ENCODE results near the gene DNAH2. TPM values are rescaled to one million over a fixed set of nuclear protein-coding genes. Genes with fewer than 3 reads are reported as not detected.
A peak's percentile ranks its signal among the peaks of the same experiment; 100 is the strongest.

DNAH2 gene
- total and polyA plus RNA-seq, 2 of the 13 experiments (the other 11 are each of a cell fraction or from before 2014, with no cell fraction given): not detected

- TF ChIP-seq TFE3 (CRISPR knock-in tag; IDR thresholded peaks at IDR 0.05) (peak; percentile 97), MLLT10 (CRISPR knock-in tag; IDR thresholded peaks at IDR 0.05) (no peak), ZNF747 (CRISPR knock-in tag; IDR thresholded peaks at IDR 0.05; ENCODE audit: borderline replicate concordance) (peak; percentile 82; the same call in 1 of the 2 replicates), ZNF713 (CRISPR knock-in tag; IDR thresholded peaks at IDR 0.05) (0 out of 2 replicates have a peak, but pooled peaks have one; percentile 68), ATAD3A (CRISPR knock-in tag; IDR thresholded peaks at IDR 0.05) (no peak), ISL2 (CRISPR knock-in tag; IDR thresholded peaks at IDR 0.05) (peak; percentile 54; the same call in 1 of the 2 replicates), ZNF136 (CRISPR knock-in tag; IDR thresholded peaks at IDR 0.05; ENCODE audit: low read depth) (peak; percentile 34; the same call in 1 of the 2 replicates), ZNF362 (CRISPR knock-in tag; IDR thresholded peaks at IDR 0.05; ENCODE audit: borderline replicate concordance) (0 out of 2 replicates have a peak, but pooled peaks have one; percentile 39), ZNF7 (CRISPR knock-in tag; IDR thresholded peaks at IDR 0.05) (no peak), ZNF891 (CRISPR knock-in tag; IDR thresholded peaks at IDR 0.05) (peak; percentile 55; the same call in 1 of the 2 replicates), RERE (CRISPR knock-in tag; IDR thresholded peaks at IDR 0.05; ENCODE audit: low read depth) (peak; percentile 79), HNRNPL (IDR thresholded peaks at IDR 0.05; ENCODE audit: low read depth, low read length) (peak; percentile 93), DR1 (CRISPR knock-in tag; IDR thresholded peaks at IDR 0.05) (no peak; the same call in 1 of the 2 replicates), CREB1 (IDR thresholded peaks at IDR 0.05) (peak; percentile 85), CREB1 (CRISPR knock-in tag; IDR thresholded peaks at IDR 0.05) (peak; percentile 89), AKAP8 (CRISPR knock-in tag; IDR thresholded peaks at IDR 0.05) (peak; percentile 48; the same call in 1 of the 2 replicates), RFXANK (CRISPR knock-in tag; IDR thresholded peaks at IDR 0.05) (peak; percentile 82), KDM6A (CRISPR knock-in tag; IDR thresholded peaks at IDR 0.05; ENCODE audit: low read depth) (peak; percentile 96), ZNF510 (CRISPR knock-in tag; IDR thresholded peaks at IDR 0.05; ENCODE audit: low read depth) (no peak), SNAPC5 (CRISPR knock-in tag; IDR thresholded peaks at IDR 0.05; ENCODE audit: borderline replicate concordance) (peak; percentile 41; the same call in 1 of the 2 replicates), NFE2L1 (CRISPR knock-in tag; IDR thresholded peaks at IDR 0.05; ENCODE audit: borderline replicate concordance) (no peak), ZMAT5 (CRISPR knock-in tag; IDR thresholded peaks at IDR 0.05; ENCODE audit: borderline replicate concordance, low read depth) (no peak)
Observed at GRCh38 chr17:7836596-7837407, 119.3 kb downstream of the DNAH2 start (continued).
